H1 (cell line): ENCODE measurements around the gene SSTR3. TPM values are rescaled to one million over a fixed set of nuclear protein-coding genes. Genes with fewer than 3 reads are reported as not detected.
A peak's percentile ranks its signal among the peaks of the same experiment; 100 is the strongest.

ENCODE experiments used
- BCL11A ChIP-seq, 2 experiments: IDR thresholded peaks; one replicate each; pipeline ENCODE4 v1.6.1; 2011; ENCODE audit warnings: low read depth in 2 of 2, low read length in 2 of 2, mild to moderate bottlenecking in 2 of 2
- BRCA1 ChIP-seq: IDR thresholded peaks from 2 replicates; pipeline ENCODE4 v1.6.1; 2012; ENCODE audit warnings: low read depth, low read length, improper control_type of control experiment
- MAX ChIP-seq: IDR thresholded peaks from 2 replicates; pipeline ENCODE4 v1.6.1; 2012; ENCODE audit warnings: inconsistent platforms
- RXRA ChIP-seq: IDR thresholded peaks from 2 replicates; pipeline ENCODE4 v1.6.1; 2011; ENCODE audit warnings: low read depth, mild to moderate bottlenecking, low read length, moderate library complexity; ENCODE audit not compliant: insufficient read depth
- polyA plus RNA-seq, 7 experiments: library from polyadenylated mRNA; depleted of rRNA in 3 of 7; stranded (reverse) in 5 of 7; unstranded in 2 of 7; fragments of >200 nt in 5 of 7; fragments of 200-250 nt in 2 of 7; gene quantifications; 1 replicate in 5 of 7; 2 replicates in 1 of 7; 4 replicates in 1 of 7; pipeline versions ENCODE4 v1.2.1 to v1.2.3, GENCODE V29; 2011 to 2013; ENCODE audit warnings: missing spikeins in 2 of 7, mixed read lengths in 2 of 7
- total RNA-seq: library from RNA; stranded (reverse); fragmentation: NEBNext Ultra II Directional; extraction: Animal tissue kit (Norgen Biotek cat#: 25700); gene quantifications from 2 replicates; pipeline ENCODE4 v1.2.1, GENCODE V29; 2021
- TF ChIP-seq, protein P1 (sequence below), 3 experiments: IDR thresholded peaks; 1 replicate in 2 of 3; 2 replicates in 1 of 3; pipeline versions ENCODE4 v1.5.1 to v1.6.1; 2011; ENCODE audit warnings: low read length in 3 of 3, mild to moderate bottlenecking in 3 of 3, inconsistent platforms in 2 of 3, low read depth in 1 of 3, moderate library complexity in 1 of 3; ENCODE audit not compliant: insufficient read depth in 1 of 3; ENCODE audit errors: control extremely low read depth in 1 of 3

Gene SSTR3
- total and polyA plus RNA-seq, 2 of the 8 experiments (the other 6 are each of a cell fraction or from before 2014, with no cell fraction given): 0.22 to 0.77 TPM

DNA sequence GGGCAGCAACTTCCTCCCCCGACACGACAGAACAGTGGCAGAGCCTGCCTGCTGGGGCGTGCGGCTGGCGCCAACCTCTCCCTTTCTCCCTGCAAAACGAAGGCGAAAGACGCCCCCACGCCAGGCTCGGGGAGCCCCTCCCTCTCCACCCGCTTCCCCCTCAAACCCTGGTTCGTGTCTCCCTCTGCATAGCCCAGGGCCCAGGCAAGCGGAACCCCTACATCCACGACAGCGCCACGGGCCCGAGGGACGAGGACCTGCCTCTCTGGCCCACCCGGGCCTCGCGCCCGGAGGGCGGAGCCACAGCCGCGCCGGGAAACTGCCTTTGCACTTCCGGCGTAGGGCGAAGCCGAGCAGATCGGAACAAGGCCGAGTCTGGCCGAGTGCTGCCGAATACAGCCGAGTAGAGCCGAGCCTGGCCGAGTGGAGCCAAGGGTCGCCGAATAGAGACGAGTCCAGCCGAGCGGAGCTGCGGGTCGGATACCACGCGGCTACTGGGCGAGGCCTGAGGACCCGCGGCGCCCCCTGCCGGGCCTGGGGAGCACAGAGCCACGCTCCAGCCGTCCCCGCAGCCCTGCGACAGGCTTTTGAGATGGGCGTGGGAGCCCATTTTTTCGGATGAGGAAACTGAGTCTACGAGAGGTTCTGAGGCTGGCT, 13.0 kb downstream of the SSTR3 start (continued):
- TF ChIP-seq, protein P1, sequence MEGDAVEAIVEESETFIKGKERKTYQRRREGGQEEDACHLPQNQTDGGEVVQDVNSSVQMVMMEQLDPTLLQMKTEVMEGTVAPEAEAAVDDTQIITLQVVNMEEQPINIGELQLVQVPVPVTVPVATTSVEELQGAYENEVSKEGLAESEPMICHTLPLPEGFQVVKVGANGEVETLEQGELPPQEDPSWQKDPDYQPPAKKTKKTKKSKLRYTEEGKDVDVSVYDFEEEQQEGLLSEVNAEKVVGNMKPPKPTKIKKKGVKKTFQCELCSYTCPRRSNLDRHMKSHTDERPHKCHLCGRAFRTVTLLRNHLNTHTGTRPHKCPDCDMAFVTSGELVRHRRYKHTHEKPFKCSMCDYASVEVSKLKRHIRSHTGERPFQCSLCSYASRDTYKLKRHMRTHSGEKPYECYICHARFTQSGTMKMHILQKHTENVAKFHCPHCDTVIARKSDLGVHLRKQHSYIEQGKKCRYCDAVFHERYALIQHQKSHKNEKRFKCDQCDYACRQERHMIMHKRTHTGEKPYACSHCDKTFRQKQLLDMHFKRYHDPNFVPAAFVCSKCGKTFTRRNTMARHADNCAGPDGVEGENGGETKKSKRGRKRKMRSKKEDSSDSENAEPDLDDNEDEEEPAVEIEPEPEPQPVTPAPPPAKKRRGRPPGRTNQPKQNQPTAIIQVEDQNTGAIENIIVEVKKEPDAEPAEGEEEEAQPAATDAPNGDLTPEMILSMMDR (IDR thresholded peaks at IDR 0.05; ENCODE audit: control extremely low read depth in 1 of 3, insufficient read depth in 1 of 3, low read depth in 1 of 3, low read length in 3 of 3): peak; percentile 82 to 87 (median 82)
- TF ChIP-seq BCL11A (IDR thresholded peaks at IDR 0.05; ENCODE audit: low read depth in 2 of 2, low read length in 2 of 2): no peak
- no peak for TF ChIP-seq BRCA1
- TF ChIP-seq MAX: peak; percentile 93
- TF ChIP-seq RXRA: no peak
- TF ChIP-seq, all 59 proteins: peak for 13
